Measurements from ENCODE around the gene MRPL47.

The MRPL47 gene

GRCh38 chr3:179591313-179591712 is 13.1 kb downstream of the MRPL47 start:
- DNase-seq (ENCODE audit: low read depth in 2 of 2): no peak

- DNase-seq (ENCODE audit: low read depth in 2 of 2): no peak
These were observed 13.8 kb downstream of the MRPL47 start for GRCh38 chr3:179590669-179591068.

- no peak for DNase-seq (ENCODE audit: low read depth in 2 of 2)
These were observed 15.3 kb downstream of the MRPL47 start for GRCh38 chr3:179589143-179589542.

GRCh38 chr3:179580992-179581391 is 23.4 kb downstream of the MRPL47 start:
- DNase-seq (ENCODE audit: low read depth in 2 of 2): no peak

GRCh38 chr3:179565496-179565895 is 38.9 kb downstream of the MRPL47 start:
- no peak for DNase-seq (ENCODE audit: low read depth in 2 of 2)

GRCh38 chr3:179563271-179563783 is 41.1 kb downstream of the MRPL47 start:
- DNase-seq (ENCODE audit: low read depth in 2 of 2): peak; percentile 45 to 50

- DNase-seq (ENCODE audit: low read depth in 2 of 2): peak; percentile 98 to 99
These were observed 41.7 kb downstream of the MRPL47 start, which contains the start of gene ACTL6A for GRCh38 chr3:179562591-179563270. Gene ACTL6A (plus strand): TSS chr3:179562926. CDS start chr3:179563093, 167 bp downstream.

- no peak for DNase-seq (ENCODE audit: low read depth in 2 of 2)
These were observed 43.6 kb downstream of the MRPL47 start for GRCh38 chr3:179560791-179561190.

GRCh38 chr3:179558742-179559364 is 45.6 kb downstream of the MRPL47 start:
- DNase-seq (ENCODE audit: low read depth in 2 of 2): peak in 1 of 2 donors; percentile 16

GRCh38 chr3:179551349-179552105 is 52.9 kb downstream of the MRPL47 start:
- DNase-seq (ENCODE audit: low read depth in 2 of 2): no peak

GRCh38 chr3:179546814-179547241 is 57.6 kb downstream of the MRPL47 start:
- DNase-seq (ENCODE audit: low read depth in 2 of 2): no peak

- DNase-seq (ENCODE audit: low read depth in 2 of 2): no peak
These were observed 59.3 kb downstream of the MRPL47 start for GRCh38 chr3:179544981-179545645.

- no peak for DNase-seq (ENCODE audit: low read depth in 2 of 2)
These were observed 62.1 kb downstream of the MRPL47 start for GRCh38 chr3:179542375-179542774.

GRCh38 chr3:179541596-179541995 is 62.8 kb downstream of the MRPL47 start:
- DNase-seq (ENCODE audit: low read depth in 2 of 2): no peak

GRCh38 chr3:179541094-179541493 is 63.3 kb downstream of the MRPL47 start:
- no peak for DNase-seq (ENCODE audit: low read depth in 2 of 2)

Measured in stimulated activated CD4-positive, alpha-beta T cell treated with anti-CD3 and anti-CD28 coated beads, Interleukin-1b, Interleukin-23, amount 100 ng/mL, for 4 hours (primary cell).